ENCODE measurements around the gene SETBP1.

Gene SETBP1

DNA sequence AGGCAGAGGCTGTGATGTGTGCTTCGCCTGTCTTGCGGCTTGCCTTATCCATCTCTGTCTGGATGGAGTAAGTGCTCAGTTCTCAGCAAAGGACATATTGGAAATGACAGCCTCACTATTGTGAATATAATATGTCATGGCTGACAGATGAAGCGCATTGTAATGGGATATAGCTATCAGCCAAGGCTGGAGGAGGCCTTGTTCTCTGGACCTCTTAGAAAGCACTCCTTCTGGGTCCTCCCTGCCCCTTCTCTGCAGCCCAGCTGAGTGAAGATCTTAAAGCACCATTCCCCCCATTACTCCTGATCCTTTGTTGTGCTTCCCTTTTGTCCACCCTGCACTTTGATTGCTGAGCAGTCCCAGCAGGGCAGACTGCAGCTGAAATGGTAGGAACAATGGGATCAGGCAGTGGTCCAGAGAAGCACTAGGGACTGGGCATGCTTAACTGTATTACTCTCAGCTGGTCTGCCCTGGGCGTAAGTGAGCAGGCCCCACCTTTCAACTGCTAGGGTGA, 265.3 kb downstream of the SETBP1 start:
- no peak overlapping the region for H3K4me2 ChIP-seq (ENCODE audit: low read length)
- H3K4me1 ChIP-seq (ENCODE audit: insufficient read depth, low read length, severe bottlenecking) = no peaks in the 10 kb centered on the region
- H3K9ac ChIP-seq (ENCODE audit: low read length) = no peak overlapping the region
- no peaks in the 10 kb centered on the region for H3K79me2 ChIP-seq (ENCODE audit: insufficient read depth, low read length)
- H3K27ac ChIP-seq (ENCODE audit: low read depth, low read length, poor library complexity, severe bottlenecking) = no peak overlapping the region
- no peak overlapping the region for H2AFZ ChIP-seq (ENCODE audit: low read length)
- peaks cover 6% of the 10 kb centered on the region; the same call in 1 of the 2 replicates for H3K36me3 ChIP-seq (ENCODE audit: insufficient read depth, low read length)
- H3K27me3 ChIP-seq (ENCODE audit: insufficient read depth, low read length) = no peaks in the 10 kb centered on the region
- no peaks in the 10 kb centered on the region for H3K9me3 ChIP-seq (ENCODE audit: low read length)
- H3K9me2 ChIP-seq (ENCODE audit: low read depth, low read length) = no peaks in the 10 kb centered on the region
- TF ChIP-seq, protein P1, sequence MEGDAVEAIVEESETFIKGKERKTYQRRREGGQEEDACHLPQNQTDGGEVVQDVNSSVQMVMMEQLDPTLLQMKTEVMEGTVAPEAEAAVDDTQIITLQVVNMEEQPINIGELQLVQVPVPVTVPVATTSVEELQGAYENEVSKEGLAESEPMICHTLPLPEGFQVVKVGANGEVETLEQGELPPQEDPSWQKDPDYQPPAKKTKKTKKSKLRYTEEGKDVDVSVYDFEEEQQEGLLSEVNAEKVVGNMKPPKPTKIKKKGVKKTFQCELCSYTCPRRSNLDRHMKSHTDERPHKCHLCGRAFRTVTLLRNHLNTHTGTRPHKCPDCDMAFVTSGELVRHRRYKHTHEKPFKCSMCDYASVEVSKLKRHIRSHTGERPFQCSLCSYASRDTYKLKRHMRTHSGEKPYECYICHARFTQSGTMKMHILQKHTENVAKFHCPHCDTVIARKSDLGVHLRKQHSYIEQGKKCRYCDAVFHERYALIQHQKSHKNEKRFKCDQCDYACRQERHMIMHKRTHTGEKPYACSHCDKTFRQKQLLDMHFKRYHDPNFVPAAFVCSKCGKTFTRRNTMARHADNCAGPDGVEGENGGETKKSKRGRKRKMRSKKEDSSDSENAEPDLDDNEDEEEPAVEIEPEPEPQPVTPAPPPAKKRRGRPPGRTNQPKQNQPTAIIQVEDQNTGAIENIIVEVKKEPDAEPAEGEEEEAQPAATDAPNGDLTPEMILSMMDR (IDR thresholded peaks at IDR 0.05; ENCODE audit: low read length) = no peak
- TF ChIP-seq EZH2 (IDR thresholded peaks at IDR 0.05; ENCODE audit: borderline replicate concordance, low read length) = no peak
- no peak overlapping the region for H3K4me3 ChIP-seq (ENCODE audit: low read depth, low read length, poor library complexity, severe bottlenecking)
- H4K20me1 ChIP-seq (ENCODE audit: insufficient read depth, low read length) = no peaks in the 10 kb centered on the region
- no peaks in the 10 kb centered on the region for H3F3A ChIP-seq (ENCODE audit: insufficient read depth, low read length)

GRCh38 chr18:44946529-44947113, 265.9 kb downstream of the SETBP1 start:
- Histone ChIP-seq H3K9me3 (ENCODE audit: low read length) (no peaks in the 10 kb centered on the region), H3F3A (ENCODE audit: insufficient read depth, low read length) (no peaks in the 10 kb centered on the region), H4K20me1 (ENCODE audit: insufficient read depth, low read length) (no peaks in the 10 kb centered on the region), H3K4me1 (ENCODE audit: insufficient read depth, low read length, severe bottlenecking) (no peaks in the 10 kb centered on the region), H3K79me2 (ENCODE audit: insufficient read depth, low read length) (no peaks in the 10 kb centered on the region), H3K36me3 (ENCODE audit: insufficient read depth, low read length) (peaks cover 6% of the 10 kb centered on the region; the same call in 1 of the 2 replicates), H3K27me3 (ENCODE audit: insufficient read depth, low read length) (no peaks in the 10 kb centered on the region), H3K4me3 (ENCODE audit: low read depth, low read length, poor library complexity, severe bottlenecking) (no peak overlapping the region), H3K9ac (ENCODE audit: low read length) (no peak overlapping the region), H2AFZ (ENCODE audit: low read length) (no peak overlapping the region), H3K4me2 (ENCODE audit: low read length) (no peak overlapping the region), H3K9me2 (ENCODE audit: low read depth, low read length) (no peaks in the 10 kb centered on the region), H3K27ac (ENCODE audit: low read depth, low read length, poor library complexity, severe bottlenecking) (no peak overlapping the region)
- TF ChIP-seq, protein P1 (IDR thresholded peaks at IDR 0.05; ENCODE audit: low read length) = no peak
- no peak for TF ChIP-seq EZH2 (IDR thresholded peaks at IDR 0.05; ENCODE audit: borderline replicate concordance, low read length)

GRCh38 chr18:44949967-44950366, 269.3 kb downstream of the SETBP1 start:
- Histone ChIP-seq H3K4me3 (ENCODE audit: low read depth, low read length, poor library complexity, severe bottlenecking) (no peak overlapping the region), H2AFZ (ENCODE audit: low read length) (no peak overlapping the region), H4K20me1 (ENCODE audit: insufficient read depth, low read length) (no peaks in the 10 kb centered on the region), H3K9me2 (ENCODE audit: low read depth, low read length) (no peaks in the 10 kb centered on the region), H3K27ac (ENCODE audit: low read depth, low read length, poor library complexity, severe bottlenecking) (no peak overlapping the region), H3F3A (ENCODE audit: insufficient read depth, low read length) (no peaks in the 10 kb centered on the region), H3K36me3 (ENCODE audit: insufficient read depth, low read length) (peaks cover 6% of the 10 kb centered on the region; the same call in 1 of the 2 replicates), H3K4me2 (ENCODE audit: low read length) (no peak overlapping the region), H3K9ac (ENCODE audit: low read length) (no peak overlapping the region), H3K4me1 (ENCODE audit: insufficient read depth, low read length, severe bottlenecking) (no peaks in the 10 kb centered on the region), H3K79me2 (ENCODE audit: insufficient read depth, low read length) (no peaks in the 10 kb centered on the region), H3K27me3 (ENCODE audit: insufficient read depth, low read length) (no peaks in the 10 kb centered on the region), H3K9me3 (ENCODE audit: low read length) (no peaks in the 10 kb centered on the region)
- TF ChIP-seq, protein P1 (IDR thresholded peaks at IDR 0.05; ENCODE audit: low read length) = no peak
- TF ChIP-seq EZH2 (IDR thresholded peaks at IDR 0.05; ENCODE audit: borderline replicate concordance, low read length) = no peak
